Hematopoietic multipotent progenitor cell treated with erythropoietin and hydrocortisone succinate and interleukin-3 and kit ligand, for 8 days (in vitro differentiated cells): ENCODE results near the gene SNRNP48.
A peak's percentile ranks its signal among the peaks of the same experiment; 100 is the strongest.

Experiments
- DNase-seq: peaks from one replicate; pipeline ENCODE4 v3.0.0-alpha.2; 2015

The SNRNP48 gene

GRCh38 chr6:7604003-7604402 is 14.0 kb downstream of the SNRNP48 start:
- no peak for DNase-seq

GRCh38 chr6:7604506-7604905 is 14.5 kb downstream of the SNRNP48 start:
- no peak for DNase-seq

- DNase-seq: peak; percentile 73
These were observed 25.8 kb downstream of the SNRNP48 start for GRCh38 chr6:7615611-7616383.

GRCh38 chr6:7617801-7618764 is 28.1 kb downstream of the SNRNP48 start:
- DNase-seq: peak; percentile 25

GRCh38 chr6:7621761-7622160 is 31.8 kb downstream of the SNRNP48 start:
- no peak for DNase-seq

GRCh38 chr6:7624796-7625710 is 35.1 kb downstream of the SNRNP48 start:
- DNase-seq: no peak

GRCh38 chr6:7628479-7628878 is 38.5 kb downstream of the SNRNP48 start:
- no peak for DNase-seq

- DNase-seq: no peak
These were observed 38.9 kb downstream of the SNRNP48 start for GRCh38 chr6:7628909-7629308.

GRCh38 chr6:7629321-7629720 is 39.3 kb downstream of the SNRNP48 start:
- DNase-seq: no peak

- no peak for DNase-seq
These were observed 40.8 kb downstream of the SNRNP48 start for GRCh38 chr6:7630792-7631191.

GRCh38 chr6:7631466-7631865 is 41.5 kb downstream of the SNRNP48 start:
- no peak for DNase-seq

GRCh38 chr6:7632501-7633290 is 42.7 kb downstream of the SNRNP48 start:
- DNase-seq: no peak

- no peak for DNase-seq
These were observed 43.4 kb downstream of the SNRNP48 start for GRCh38 chr6:7633361-7633760.

- DNase-seq: no peak
These were observed 46.2 kb downstream of the SNRNP48 start for GRCh38 chr6:7636151-7636550.

GRCh38 chr6:7637533-7637932 is 47.5 kb downstream of the SNRNP48 start:
- no peak for DNase-seq

GRCh38 chr6:7639427-7639826 is 49.4 kb downstream of the SNRNP48 start:
- DNase-seq: peak; percentile 9

- DNase-seq: no peak
These were observed 50.0 kb downstream of the SNRNP48 start for GRCh38 chr6:7640016-7640415.

- DNase-seq: no peak
These were observed 50.9 kb downstream of the SNRNP48 start for GRCh38 chr6:7640607-7641577.

- no peak for DNase-seq
These were observed 52.8 kb downstream of the SNRNP48 start for GRCh38 chr6:7642791-7643190.

- DNase-seq: no peak
These were observed 54.4 kb downstream of the SNRNP48 start for GRCh38 chr6:7644417-7644816.

- DNase-seq: no peak
These were observed 56.4 kb downstream of the SNRNP48 start for GRCh38 chr6:7646394-7646793.
